HG03108 (cell line): ENCODE measurements around the gene FAM24B.

ENCODE experiments used
- ATAC-seq: cut with Tn5 transposase; IDR thresholded peaks from one replicate; pipeline ENCODE4 v1.9.1; 2021; ENCODE audit warnings: moderate library complexity; ENCODE audit not compliant: unreplicated experiment

FAM24B gene

DNA sequence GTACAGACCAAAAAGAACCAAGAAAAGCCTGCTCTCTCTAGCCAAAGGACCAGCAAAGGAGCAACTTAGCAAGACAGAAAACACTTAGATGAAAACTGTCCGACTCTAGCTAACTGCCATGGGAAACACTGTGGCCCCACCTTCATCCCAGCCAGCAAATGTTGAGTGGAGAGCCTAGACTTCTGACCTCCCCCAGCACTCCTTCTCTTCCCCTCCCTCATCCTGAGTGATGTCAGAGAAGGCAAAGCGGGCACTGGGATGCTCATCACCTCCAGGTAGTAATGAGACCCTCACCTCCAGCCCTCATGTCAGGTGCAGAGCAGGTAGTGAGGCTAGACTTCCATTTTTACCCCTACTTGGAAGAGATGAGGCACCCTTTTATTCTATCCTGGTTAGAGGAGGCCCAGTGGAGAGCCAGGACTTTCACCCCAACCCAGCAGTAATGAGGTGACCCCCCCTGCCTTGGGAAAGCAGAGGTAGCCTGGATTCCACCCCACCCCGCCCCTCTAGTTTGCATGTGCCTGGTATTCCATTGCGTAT lies 50.6 kb downstream of the FAM24B start:
- ATAC-seq = no peak

DNA sequence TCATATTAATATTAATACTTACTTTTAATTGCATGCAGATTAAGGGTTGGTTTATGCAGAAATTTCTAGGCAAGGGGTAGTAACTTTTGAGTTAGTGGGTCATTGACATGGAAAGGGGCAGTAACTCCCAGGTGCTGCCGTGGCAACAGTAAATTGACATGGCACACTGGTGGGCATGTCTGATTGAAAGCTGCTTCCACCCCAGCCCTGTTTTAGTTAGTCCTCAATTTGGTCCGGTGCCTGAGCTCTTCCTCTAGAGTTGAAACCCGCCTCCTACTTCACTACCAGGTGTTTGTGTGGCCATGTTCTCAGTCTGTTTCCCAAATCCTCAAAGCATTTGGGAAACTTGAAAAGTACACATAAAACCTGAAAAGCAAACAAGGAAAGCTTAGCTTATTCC lies 52.1 kb downstream of the FAM24B start:
- no peak for ATAC-seq

DNA sequence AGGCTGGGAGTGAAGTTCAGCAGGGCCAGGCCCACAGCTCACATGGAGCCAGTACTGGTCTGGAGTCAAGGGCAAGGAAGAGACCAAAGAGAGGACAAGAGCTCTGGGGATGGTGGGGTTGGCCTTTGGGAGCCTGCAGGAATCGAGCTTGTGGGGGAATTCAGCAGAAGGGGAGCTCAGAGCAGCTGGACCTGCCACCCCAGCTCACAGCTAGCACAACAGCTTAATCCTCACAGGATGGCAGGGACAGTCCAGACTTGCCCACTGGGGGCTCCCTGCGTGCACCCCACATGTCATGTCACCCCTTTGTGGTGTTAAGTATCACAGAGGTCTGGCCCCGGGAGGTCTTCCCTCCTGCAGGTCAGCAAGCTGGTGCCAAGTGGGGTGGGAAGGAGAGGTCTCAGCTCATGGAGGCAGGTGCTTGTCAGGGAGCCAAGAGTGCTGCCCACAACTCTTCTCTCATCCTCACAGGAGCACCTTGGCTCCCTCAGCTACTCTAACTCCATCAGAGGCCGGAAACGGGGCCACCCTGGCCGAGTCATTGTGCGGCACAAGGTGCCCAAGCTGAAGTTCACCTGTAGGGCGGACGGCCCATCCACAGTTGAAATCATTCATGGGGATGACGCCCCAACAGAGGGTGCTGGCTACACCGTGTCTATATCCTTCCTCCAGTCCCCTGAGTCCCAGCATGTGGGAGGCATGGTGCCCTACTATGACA lies 56.2 kb downstream of the FAM24B start:
- ATAC-seq = no peak

DNA sequence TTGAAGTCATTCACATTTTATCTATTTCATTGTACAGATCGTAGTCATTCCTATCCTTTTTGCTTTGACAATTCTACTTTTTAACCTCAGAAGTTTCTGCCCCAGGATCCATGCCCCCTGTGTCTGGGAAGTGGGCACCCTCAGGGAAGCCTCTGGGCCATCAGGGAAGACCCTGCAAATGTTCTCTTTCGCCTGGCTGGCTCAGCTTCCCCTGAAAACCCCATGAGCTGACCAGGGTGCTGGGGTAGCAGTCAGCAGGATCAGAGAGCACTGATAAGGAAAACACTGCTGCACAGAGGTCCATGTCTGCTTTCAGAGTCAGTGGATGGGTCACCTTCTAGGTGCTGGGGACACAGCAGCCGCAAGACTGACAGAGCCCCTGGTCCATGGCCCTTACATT lies 57.6 kb downstream of the FAM24B start:
- no peak for ATAC-seq

DNA sequence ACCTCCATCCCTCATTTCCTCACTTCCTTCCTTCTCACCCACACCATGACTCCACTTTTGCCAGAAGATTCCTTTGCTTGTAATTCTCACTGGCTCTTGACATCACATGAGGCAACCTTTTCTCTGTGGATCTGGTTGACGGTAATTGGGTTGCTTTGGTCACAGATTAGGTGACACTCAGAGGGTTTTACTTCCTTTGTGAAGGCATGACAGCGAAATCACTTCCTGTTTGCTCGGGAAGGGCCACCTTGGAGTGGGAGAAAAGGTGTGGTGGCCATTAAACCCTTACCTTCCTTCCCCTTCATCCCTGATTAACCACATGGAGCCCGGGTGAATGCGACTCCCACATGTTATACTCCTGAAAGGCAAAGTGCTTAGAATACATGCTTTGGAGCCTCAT lies 63.9 kb downstream of the FAM24B start:
- ATAC-seq = no peak

DNA sequence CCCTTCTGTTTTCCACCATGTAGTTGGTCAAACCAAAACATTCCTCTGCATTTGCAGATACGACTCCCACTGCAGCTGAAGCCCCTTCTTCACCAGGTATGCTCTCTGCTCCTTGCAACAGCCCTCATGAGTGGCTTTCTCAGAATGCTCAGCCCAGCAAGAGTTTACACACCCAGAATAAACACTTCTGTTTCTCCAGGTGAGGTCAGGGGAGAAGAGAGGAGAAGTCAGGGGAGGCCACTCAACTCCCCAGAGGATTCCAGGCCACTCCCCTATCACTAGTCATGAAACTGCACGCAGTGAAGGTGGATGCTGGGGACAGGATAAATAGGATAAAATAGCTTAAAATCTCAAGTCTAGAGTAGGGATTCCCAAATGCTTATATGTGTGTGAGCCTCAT lies 64.9 kb downstream of the FAM24B start:
- no peak for ATAC-seq

DNA sequence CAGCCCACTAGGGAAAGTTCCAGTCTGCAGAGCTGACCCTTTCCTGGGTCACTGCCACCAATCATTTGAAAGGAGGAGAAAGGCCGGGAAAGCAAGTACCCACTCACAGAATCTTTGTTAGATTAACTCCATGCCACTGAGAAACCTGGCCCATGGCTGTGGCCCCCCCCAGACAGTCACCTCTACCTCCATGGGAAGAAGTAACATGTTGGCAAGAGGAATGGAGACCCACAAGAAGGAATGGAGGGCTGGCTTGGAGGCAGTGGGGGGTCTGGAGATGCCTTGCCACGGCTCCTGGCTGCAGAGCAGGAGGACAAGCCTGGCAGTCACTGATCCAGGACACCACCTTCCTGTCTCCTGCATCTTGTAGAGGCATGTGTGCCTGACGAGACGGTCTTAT lies 66.6 kb downstream of the FAM24B start:
- no peak for ATAC-seq

DNA sequence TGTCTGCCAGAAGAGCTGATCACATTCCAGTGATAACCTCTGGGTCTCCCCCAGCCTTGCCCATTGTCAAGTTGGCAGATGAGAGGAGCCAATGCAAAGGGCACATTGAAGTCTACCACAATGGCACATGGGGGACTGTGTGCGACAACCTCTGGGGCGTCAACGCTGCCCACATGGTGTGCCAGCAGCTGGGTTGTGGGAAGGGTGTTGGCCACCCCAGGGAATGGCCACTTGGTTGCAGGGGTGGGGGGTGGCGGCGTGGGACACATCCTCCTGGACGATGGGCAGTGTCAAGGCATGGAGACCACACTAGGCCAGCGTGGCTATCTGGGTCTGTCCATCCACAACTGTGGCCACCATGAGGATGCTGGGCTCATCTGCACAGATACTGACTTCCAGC lies 77.1 kb downstream of the FAM24B start:
- no peak for ATAC-seq
